Left ventricle myocardium inferior (tissue), 1 donor: ENCODE results near the gene FAAP100. TPM values are rescaled to one million over a fixed set of nuclear protein-coding genes. Genes with fewer than 3 reads are reported as not detected.

ENCODE experiments used
- DNase-seq: peaks from one replicate; pipeline ENCODE4 v3.0.0-alpha.2; 2020
- H3K27ac ChIP-seq: fragments of 200-600 bp; replicated peaks from 2 replicates; pipeline ENCODE4 v1.8.0; 2021
- H3K27me3 ChIP-seq: fragments of 200-600 bp; 2 replicates; pipeline ENCODE4 v1.8.0; 2021; ENCODE audit warnings: low read depth
- H3K36me3 ChIP-seq: fragments of 200-600 bp; 2 replicates; pipeline ENCODE4 v1.8.0; 2021
- H3K4me1 ChIP-seq: fragments of 200-600 bp; 2 replicates; pipeline ENCODE4 v1.8.0; 2021
- H3K4me3 ChIP-seq: fragments of 200-600 bp; 2 replicates; pipeline ENCODE4 v1.8.0; 2021; ENCODE audit warnings: mild to moderate bottlenecking, moderate library complexity
- H3K9me3 ChIP-seq: fragments of 200-600 bp; replicated peaks from 2 replicates; pipeline ENCODE4 v1.8.0; 2021
- CTCF ChIP-seq: fragments of 200-600 bp; IDR thresholded peaks from 2 replicates; pipeline ENCODE4 v1.8.0; 2021; ENCODE audit warnings: antibody characterized with exemption, mild to moderate bottlenecking, borderline replicate concordance
- intact Hi-C: fragments of 100-400 bp; cut with micrococcal nuclease; formaldehyde crosslinking; loops from one replicate; pipeline ENCODE4 v1.11.0; 2022
- total RNA-seq: library from RNA; stranded (reverse); fragmentation: NEBNext Ultra II Directional; extraction: Animal tissue kit (Norgen Biotek cat#: 25700); gene quantifications from one replicate; pipeline ENCODE4 v1.2.1, GENCODE V29; 2021
- donor health status: DM: no; HTN: yes; CAD: no; lungs with severe emphysema.

FAAP100 gene
- total RNA-seq, 1 donor from 2014 or later = 15.9 TPM

DNA sequence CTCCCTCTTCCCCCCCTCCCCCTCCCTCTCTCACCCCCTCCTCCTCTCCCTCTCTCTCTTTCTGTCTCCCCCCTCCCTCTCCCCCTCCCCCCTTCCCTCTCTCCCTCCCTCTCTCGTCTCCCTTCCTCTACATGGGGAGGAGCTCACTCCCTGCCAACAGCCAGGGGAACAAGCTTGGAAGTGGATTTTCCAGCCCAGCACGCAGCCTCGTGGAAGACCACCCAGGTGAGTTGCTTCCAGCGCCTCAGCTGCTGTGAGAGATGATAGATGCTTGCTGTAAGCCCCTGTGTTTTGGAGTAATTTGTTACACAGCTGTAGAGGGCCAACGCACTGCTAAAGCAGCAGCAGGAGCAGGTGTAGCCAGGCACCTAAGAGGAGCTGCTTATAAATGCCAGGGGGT lies 60.4 kb downstream of the FAAP100 start:
- H3K27me3 ChIP-seq = peaks cover 14% of the 10 kb centered on the region
- H3K4me1 ChIP-seq = peaks cover 28% of the 10 kb centered on the region
- no peak overlapping the region for H3K4me3 ChIP-seq
- no peaks in the 10 kb centered on the region for H3K9me3 ChIP-seq
- no peak for DNase-seq
- no peaks in the 10 kb centered on the region for H3K36me3 ChIP-seq
- intact Hi-C loops = no loop called here
- H3K27ac ChIP-seq = no peak overlapping the region
- TF ChIP-seq CTCF = no peak

DNA sequence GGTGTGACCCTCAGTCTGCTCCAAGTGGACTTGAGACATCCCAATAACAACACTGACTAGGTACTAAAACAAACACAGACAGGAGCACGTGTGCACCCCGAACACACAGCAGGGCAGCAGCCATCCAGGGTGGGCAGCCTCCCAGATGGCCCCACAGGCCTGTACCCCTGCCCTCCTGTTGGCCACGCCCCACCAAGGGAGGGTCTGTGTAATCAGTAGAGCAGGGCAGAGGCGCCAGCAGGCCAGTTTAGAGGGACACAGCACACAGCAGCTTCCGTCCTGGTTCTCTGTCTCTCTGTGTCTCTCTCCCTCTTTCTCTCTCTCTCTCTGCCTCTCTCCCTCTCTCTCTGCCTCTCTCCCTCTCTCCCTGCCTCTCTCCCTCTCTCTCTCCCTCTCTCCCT lies 61.0 kb downstream of the FAAP100 start:
- H3K27me3 ChIP-seq = peaks cover 14% of the 10 kb centered on the region
- no peak overlapping the region for H3K4me3 ChIP-seq
- no peaks in the 10 kb centered on the region for H3K9me3 ChIP-seq
- H3K27ac ChIP-seq = no peak overlapping the region
- H3K36me3 ChIP-seq = no peaks in the 10 kb centered on the region
- intact Hi-C loops = no loop called here
- no peak for TF ChIP-seq CTCF
- DNase-seq = no peak
- H3K4me1 ChIP-seq = peaks cover 28% of the 10 kb centered on the region

- no peaks in the 10 kb centered on the region for H3K9me3 ChIP-seq
- no peaks in the 10 kb centered on the region for H3K36me3 ChIP-seq
- peaks cover 28% of the 10 kb centered on the region for H3K4me1 ChIP-seq
- no peak overlapping the region for H3K27ac ChIP-seq
- DNase-seq = no peak
- H3K4me3 ChIP-seq = no peak overlapping the region
- no peak for TF ChIP-seq CTCF
- peaks cover 14% of the 10 kb centered on the region for H3K27me3 ChIP-seq
- intact Hi-C loops = no loop called here
Measured at GRCh38 chr17:81489998-81490992, 61.9 kb downstream of the FAAP100 start.

Other genes with a start within 250 kb of the FAAP100 start
- gene BAHCC1, start 156.9 kb downstream of the FAAP100 start, total RNA-seq = 7.3 TPM
- 342 TPM for gene ACTG1, start 39.6 kb downstream of the FAAP100 start, total RNA-seq
- 0.38 TPM for gene FSCN2, start 24.0 kb downstream of the FAAP100 start, total RNA-seq
- gene NPLOC4, start 84.8 kb upstream of the FAAP100 start, total RNA-seq = 87.5 TPM
- gene TSPAN10, start 84.8 kb upstream of the FAAP100 start, total RNA-seq = 0.30 TPM
- not detected for gene PDE6G, start 104.2 kb upstream of the FAAP100 start, total RNA-seq
- gene OXLD1, start 114.3 kb upstream of the FAAP100 start, total RNA-seq = 18.4 TPM
- gene CCDC137, start 114.4 kb upstream of the FAAP100 start, total RNA-seq = 5.6 TPM
- gene ARL16, start 131.4 kb upstream of the FAAP100 start, total RNA-seq = 9.0 TPM
- 50.5 TPM for gene HGS, start 131.7 kb upstream of the FAAP100 start, total RNA-seq
- 157 TPM for gene MRPL12, start 151.0 kb upstream of the FAAP100 start, total RNA-seq
- gene SLC25A10, start 159.9 kb upstream of the FAAP100 start, total RNA-seq = 8.2 TPM